ENCODE results near the gene USB1. TPM values are rescaled to one million over a fixed set of nuclear protein-coding genes. Genes with fewer than 3 reads are reported as not detected.

USB1 gene
- total RNA-seq, 1 donor from 2014 or later = 37.9 TPM

DNA sequence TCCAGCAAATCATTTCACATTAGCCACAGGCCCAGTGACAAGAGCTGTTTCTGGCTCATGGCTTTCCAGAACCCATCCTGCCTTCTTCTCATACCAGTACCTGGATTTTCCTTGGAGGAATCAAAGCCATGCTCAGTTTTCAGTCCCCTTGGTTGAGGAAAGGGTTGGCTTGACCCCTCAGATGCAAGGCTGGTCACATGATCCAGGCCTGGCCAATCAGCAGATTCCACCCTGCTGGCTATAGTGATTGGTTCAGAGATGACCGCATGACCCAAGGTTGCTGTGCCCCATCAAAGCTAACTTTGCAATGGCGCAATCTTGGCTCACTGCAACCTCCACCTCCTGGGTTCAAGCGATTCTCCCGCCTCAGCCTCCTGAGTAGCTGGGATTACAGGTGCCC is 69.4 kb downstream of the USB1 start:
- Mint-ChIP-seq H3K4me1 (ENCODE audit: low read depth) (no peaks in the 10 kb centered on the region), H3K27ac (ENCODE audit: unreplicated experiment) (no peak overlapping the region), H3K4me3 (ENCODE audit: unreplicated experiment) (no peak overlapping the region), H3K27me3 (ENCODE audit: low read depth) (no peaks in the 10 kb centered on the region), H3K9me3 (ENCODE audit: low read depth) (peaks cover 3% of the 10 kb centered on the region), H3K36me3 (ENCODE audit: low read depth) (no peaks in the 10 kb centered on the region)
- TF ChIP-seq CTCF (IDR thresholded peaks at IDR 0.05) = no peak
- DNase-seq (ENCODE audit: low spot score) = peak; percentile 18

Other genes starting within 250 kb of the USB1 start
- 74.4 to 135 TPM (median 75.6 TPM) in 3 replicates for gene KIFC3, start 198.9 kb upstream of the USB1 start, total RNA-seq
- gene CNGB1, start 30.3 kb upstream of the USB1 start, total RNA-seq = not detected in 3 replicates
- 9.2 to 12.0 TPM (median 11.9 TPM) in 3 replicates for gene ZNF319, start 735 bp upstream of the USB1 start, total RNA-seq
- 5.9 to 12.0 TPM (median 11.2 TPM) in 3 replicates for gene MMP15, start 24.3 kb downstream of the USB1 start, total RNA-seq
- 26.0 to 32.9 TPM (median 26.5 TPM) in 3 replicates for gene CFAP20, start 128.0 kb downstream of the USB1 start, total RNA-seq
- 55.2 to 70.8 TPM (median 69.6 TPM) in 3 replicates for gene CSNK2A2, start 196.7 kb downstream of the USB1 start, total RNA-seq